ENCODE results near the gene GPN2. TPM values are rescaled to one million over a fixed set of nuclear protein-coding genes. Genes with fewer than 3 reads are reported as not detected.

The GPN2 gene
- total and polyA plus RNA-seq, 9 of the 15 experiments (the other 6 are each of a cell fraction or from before 2014, with no cell fraction given): 9.9 to 58.8 (median 20.4) TPM

Other genes with a start within 250 kb of the GPN2 start
Only the 7 nearest of the 10 such genes appear.
- 8.4 and 11.3 TPM in 2 replicates for gene PIGV, start 102.3 kb downstream of the GPN2 start, total RNA-seq (2014; rRNA removed)
- gene PIGV, start 102.3 kb downstream of the GPN2 start, total RNA-seq (2014; rRNA removed; fragmentation: Illumina TruSeq; extraction: Trizol): 11.0 and 11.1 TPM in 2 replicates
- 12.0 and 12.2 TPM in 2 replicates for gene PIGV, start 102.3 kb downstream of the GPN2 start, total RNA-seq (2015; rRNA removed; fragmentation: Illumina TruSeq; extraction: Trizol)
- gene PIGV, start 102.3 kb downstream of the GPN2 start, total RNA-seq (2021): 11.2 and 14.7 TPM in 2 replicates
- 21.8 and 25.5 TPM in 2 replicates for gene PIGV, start 102.3 kb downstream of the GPN2 start, polyA plus RNA-seq (2011; rRNA removed)
- gene PIGV, start 102.3 kb downstream of the GPN2 start, polyA plus RNA-seq (2014; fragmentation: Illumina TruSeq; extraction: Trizol): 10.8 and 12.7 TPM in 2 replicates
- 10 to 100 TPM; 11.3 to 11.7 TPM for gene PIGV, start 102.3 kb downstream of the GPN2 start, polyA plus RNA-seq (2014; fragmentation: Nextera tagmentation; extraction: Ambion mirVana)
- 9.3 and 9.4 TPM in 2 replicates for gene PIGV, start 102.3 kb downstream of the GPN2 start, polyA plus RNA-seq (2014; rRNA removed)
- 8.2 and 12.4 TPM in 2 replicates for gene ZDHHC18, start 63.6 kb downstream of the GPN2 start, total RNA-seq (2014; rRNA removed)
- 9.5 and 15.5 TPM in 2 replicates for gene ZDHHC18, start 63.6 kb downstream of the GPN2 start, total RNA-seq (2014; rRNA removed; fragmentation: Illumina TruSeq; extraction: Trizol)
- 13.3 and 15.8 TPM in 2 replicates for gene ZDHHC18, start 63.6 kb downstream of the GPN2 start, total RNA-seq (2015; rRNA removed; fragmentation: Illumina TruSeq; extraction: Trizol)
- gene ZDHHC18, start 63.6 kb downstream of the GPN2 start, total RNA-seq (2021): 27.4 and 28.9 TPM in 2 replicates
- gene ZDHHC18, start 63.6 kb downstream of the GPN2 start, polyA plus RNA-seq (2011; rRNA removed): 31.6 and 51.2 TPM in 2 replicates
- 31.0 and 35.6 TPM in 2 replicates for gene ZDHHC18, start 63.6 kb downstream of the GPN2 start, polyA plus RNA-seq (2014; fragmentation: Illumina TruSeq; extraction: Trizol)
- under 1 TPM; 0.42 to 0.45 TPM for gene ZDHHC18, start 63.6 kb downstream of the GPN2 start, polyA plus RNA-seq (2014; fragmentation: Nextera tagmentation; extraction: Ambion mirVana)
- gene ZDHHC18, start 63.6 kb downstream of the GPN2 start, polyA plus RNA-seq (2014; rRNA removed): 23.7 and 27.8 TPM in 2 replicates
- gene SFN, start 27.1 kb downstream of the GPN2 start, total RNA-seq (2014; rRNA removed): 2.2 and 2.7 TPM in 2 replicates
- 0.38 and 0.73 TPM in 2 replicates for gene SFN, start 27.1 kb downstream of the GPN2 start, total RNA-seq (2014; rRNA removed; fragmentation: Illumina TruSeq; extraction: Trizol)
- gene SFN, start 27.1 kb downstream of the GPN2 start, total RNA-seq (2015; rRNA removed; fragmentation: Illumina TruSeq; extraction: Trizol): 2.0 and 3.0 TPM in 2 replicates
- gene SFN, start 27.1 kb downstream of the GPN2 start, total RNA-seq (2021): 3.1 and 3.7 TPM in 2 replicates
- gene SFN, start 27.1 kb downstream of the GPN2 start, polyA plus RNA-seq (2011; rRNA removed): 0.86 and 1.7 TPM in 2 replicates
- 2.7 and 3.4 TPM in 2 replicates for gene SFN, start 27.1 kb downstream of the GPN2 start, polyA plus RNA-seq (2014; fragmentation: Illumina TruSeq; extraction: Trizol)
- under 1 TPM; 0.10 to 0.11 TPM for gene SFN, start 27.1 kb downstream of the GPN2 start, polyA plus RNA-seq (2014; fragmentation: Nextera tagmentation; extraction: Ambion mirVana)
- gene SFN, start 27.1 kb downstream of the GPN2 start, polyA plus RNA-seq (2014; rRNA removed): 3.8 and 3.9 TPM in 2 replicates
- 16.4 and 21.0 TPM in 2 replicates for gene GPATCH3, start 10.2 kb upstream of the GPN2 start, total RNA-seq (2014; rRNA removed)
- 8.6 and 9.9 TPM in 2 replicates for gene GPATCH3, start 10.2 kb upstream of the GPN2 start, total RNA-seq (2014; rRNA removed; fragmentation: Illumina TruSeq; extraction: Trizol)
- gene GPATCH3, start 10.2 kb upstream of the GPN2 start, total RNA-seq (2015; rRNA removed; fragmentation: Illumina TruSeq; extraction: Trizol): 15.3 and 16.2 TPM in 2 replicates
- 22.5 and 23.0 TPM in 2 replicates for gene GPATCH3, start 10.2 kb upstream of the GPN2 start, total RNA-seq (2021)
- gene GPATCH3, start 10.2 kb upstream of the GPN2 start, polyA plus RNA-seq (2011; rRNA removed): 5.4 and 7.2 TPM in 2 replicates
- 14.4 and 17.5 TPM in 2 replicates for gene GPATCH3, start 10.2 kb upstream of the GPN2 start, polyA plus RNA-seq (2014; fragmentation: Illumina TruSeq; extraction: Trizol)
- 1 to 10 TPM; 1.6 to 4.9 TPM for gene GPATCH3, start 10.2 kb upstream of the GPN2 start, polyA plus RNA-seq (2014; fragmentation: Nextera tagmentation; extraction: Ambion mirVana)
- gene GPATCH3, start 10.2 kb upstream of the GPN2 start, polyA plus RNA-seq (2014; rRNA removed): 13.3 and 16.1 TPM in 2 replicates
- gene NR0B2, start 23.7 kb upstream of the GPN2 start, total RNA-seq (2014; rRNA removed): not detected in 2 replicates
- not detected in 2 replicates for gene NR0B2, start 23.7 kb upstream of the GPN2 start, total RNA-seq (2014; rRNA removed; fragmentation: Illumina TruSeq; extraction: Trizol)
- not detected in 2 replicates for gene NR0B2, start 23.7 kb upstream of the GPN2 start, total RNA-seq (2015; rRNA removed; fragmentation: Illumina TruSeq; extraction: Trizol)
- not detected in 2 replicates for gene NR0B2, start 23.7 kb upstream of the GPN2 start, total RNA-seq (2021)
- gene NR0B2, start 23.7 kb upstream of the GPN2 start, polyA plus RNA-seq (2011; rRNA removed): not detected in 2 replicates
- not detected in 2 replicates for gene NR0B2, start 23.7 kb upstream of the GPN2 start, polyA plus RNA-seq (2014; fragmentation: Illumina TruSeq; extraction: Trizol)
- not detected for gene NR0B2, start 23.7 kb upstream of the GPN2 start, polyA plus RNA-seq (2014; fragmentation: Nextera tagmentation; extraction: Ambion mirVana)
- not detected in 2 replicates for gene NR0B2, start 23.7 kb upstream of the GPN2 start, polyA plus RNA-seq (2014; rRNA removed)
- gene NUDC, start 31.5 kb upstream of the GPN2 start, total RNA-seq (2014; rRNA removed): 234 and 265 TPM in 2 replicates
- gene NUDC, start 31.5 kb upstream of the GPN2 start, total RNA-seq (2014; rRNA removed; fragmentation: Illumina TruSeq; extraction: Trizol): 83.1 and 86.9 TPM in 2 replicates
- gene NUDC, start 31.5 kb upstream of the GPN2 start, total RNA-seq (2015; rRNA removed; fragmentation: Illumina TruSeq; extraction: Trizol): 156 and 157 TPM in 2 replicates
- gene NUDC, start 31.5 kb upstream of the GPN2 start, total RNA-seq (2021): 160 and 170 TPM in 2 replicates
- 42.5 and 59.7 TPM in 2 replicates for gene NUDC, start 31.5 kb upstream of the GPN2 start, polyA plus RNA-seq (2011; rRNA removed)
- 202 and 219 TPM in 2 replicates for gene NUDC, start 31.5 kb upstream of the GPN2 start, polyA plus RNA-seq (2014; fragmentation: Illumina TruSeq; extraction: Trizol)
- gene NUDC, start 31.5 kb upstream of the GPN2 start, polyA plus RNA-seq (2014; fragmentation: Nextera tagmentation; extraction: Ambion mirVana): 10 to 100 TPM in 1 of 2 experiments, 1 to 10 TPM in 1; 9.8 to 18.1 TPM
- 126 and 149 TPM in 2 replicates for gene NUDC, start 31.5 kb upstream of the GPN2 start, polyA plus RNA-seq (2014; rRNA removed)
- gene KDF1, start 70.2 kb upstream of the GPN2 start, total RNA-seq (2014; rRNA removed): 0.73 and 2.6 TPM in 2 replicates
- 0.62 and 0.73 TPM in 2 replicates for gene KDF1, start 70.2 kb upstream of the GPN2 start, total RNA-seq (2014; rRNA removed; fragmentation: Illumina TruSeq; extraction: Trizol)
- 0.53 and 0.83 TPM in 2 replicates for gene KDF1, start 70.2 kb upstream of the GPN2 start, total RNA-seq (2015; rRNA removed; fragmentation: Illumina TruSeq; extraction: Trizol)
- 1.9 and 2.4 TPM in 2 replicates for gene KDF1, start 70.2 kb upstream of the GPN2 start, total RNA-seq (2021)
- 1.4 and 4.8 TPM in 2 replicates for gene KDF1, start 70.2 kb upstream of the GPN2 start, polyA plus RNA-seq (2011; rRNA removed)
- 1.3 and 1.9 TPM in 2 replicates for gene KDF1, start 70.2 kb upstream of the GPN2 start, polyA plus RNA-seq (2014; fragmentation: Illumina TruSeq; extraction: Trizol)
- under 1 TPM; 0.38 to 0.48 TPM for gene KDF1, start 70.2 kb upstream of the GPN2 start, polyA plus RNA-seq (2014; fragmentation: Nextera tagmentation; extraction: Ambion mirVana)
- gene KDF1, start 70.2 kb upstream of the GPN2 start, polyA plus RNA-seq (2014; rRNA removed): 1.0 and 1.3 TPM in 2 replicates

All from K562 (cell line).